ENCODE measurements around the gene PAM. TPM values are rescaled to one million over a fixed set of nuclear protein-coding genes. Genes with fewer than 3 reads are reported as not detected.

PAM gene
- total RNA-seq, 4 donors from 2014 or later = 41.5 to 92.8 (median 48.2) TPM

DNA sequence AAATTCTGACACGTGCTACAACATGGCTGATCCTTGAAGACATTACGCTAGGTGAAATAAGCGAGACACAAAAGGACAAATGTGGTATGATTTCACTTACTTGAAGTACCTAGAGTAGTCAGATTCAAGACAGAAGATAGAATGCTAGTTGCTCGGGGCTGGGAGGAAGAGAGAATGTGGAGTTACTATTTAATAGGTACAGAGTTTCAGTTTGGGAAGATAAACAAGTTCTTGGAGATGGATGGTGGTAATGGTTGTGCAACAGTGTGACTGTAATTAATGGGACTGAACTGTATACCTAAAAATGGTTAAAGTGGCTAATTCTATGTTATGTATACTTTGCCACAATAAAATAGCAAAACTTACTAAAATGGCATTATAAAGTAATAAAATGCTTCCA lies 34.4 kb downstream of the PAM start:
- H3K9me3 ChIP-seq = no peaks in the 10 kb centered on the region
- H3K36me3 ChIP-seq = no peaks in the 10 kb centered on the region
- 95% methylated on average over 4 of the region's 4 CpGs for WGBS
- TF ChIP-seq POLR2AphosphoS5 (IDR thresholded peaks at IDR 0.05) (no peak), POLR2A (IDR thresholded peaks at IDR 0.05) (no peak), EP300 (IDR thresholded peaks at IDR 0.05) (no peak), CTCF (IDR thresholded peaks at IDR 0.05) (no peak)
- H3K4me3 ChIP-seq = no peak overlapping the region
- no peak for DNase-seq (ENCODE audit: low spot score in 2 of 2)
- H3K27me3 ChIP-seq = no peaks in the 10 kb centered on the region
- no peaks in the 10 kb centered on the region for H3K4me1 ChIP-seq
- no peak overlapping the region for H3K27ac ChIP-seq

DNA sequence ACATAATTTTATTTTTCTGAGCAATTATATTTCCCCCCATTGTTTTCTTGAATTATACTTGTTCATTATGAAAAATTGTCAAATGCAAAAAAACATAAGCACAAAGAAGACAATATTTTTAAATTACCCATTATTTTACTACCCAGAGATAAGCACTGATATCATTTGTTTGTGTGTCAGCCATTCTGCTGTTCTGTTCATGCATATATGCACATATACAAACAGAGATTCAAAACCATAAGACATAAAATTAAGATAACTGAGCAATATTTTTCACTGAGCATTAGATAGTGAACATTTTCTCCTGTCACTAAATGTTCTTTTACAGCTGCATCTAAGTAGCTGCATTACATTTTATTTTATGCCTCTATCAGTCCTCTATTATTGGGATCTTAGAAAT lies 35.6 kb downstream of the PAM start:
- TF ChIP-seq POLR2A (IDR thresholded peaks at IDR 0.05) (no peak), POLR2AphosphoS5 (IDR thresholded peaks at IDR 0.05) (no peak), CTCF (IDR thresholded peaks at IDR 0.05) (no peak), EP300 (IDR thresholded peaks at IDR 0.05) (no peak)
- Histone ChIP-seq H3K4me1 (peaks cover under 1% of the 10 kb centered on the region), H3K4me3 (no peak overlapping the region), H3K36me3 (no peaks in the 10 kb centered on the region), H3K9me3 (no peaks in the 10 kb centered on the region), H3K27me3 (no peaks in the 10 kb centered on the region), H3K27ac (no peak overlapping the region)
- no peak for DNase-seq (ENCODE audit: low spot score in 2 of 2)

GRCh38 chr5:102792705-102793104 lies 37.6 kb downstream of the PAM start:
- no peaks in the 10 kb centered on the region for H3K9me3 ChIP-seq
- DNase-seq (ENCODE audit: low spot score in 2 of 2) = no peak
- no peak overlapping the region for H3K4me3 ChIP-seq
- WGBS = 89% methylated on average over 1 of the region's 1 CpG
- H3K4me1 ChIP-seq = peaks cover 12% of the 10 kb centered on the region
- H3K27ac ChIP-seq = no peak overlapping the region
- H3K36me3 ChIP-seq = no peaks in the 10 kb centered on the region
- TF ChIP-seq POLR2AphosphoS5 (IDR thresholded peaks at IDR 0.05) (no peak), EP300 (IDR thresholded peaks at IDR 0.05) (no peak), CTCF (IDR thresholded peaks at IDR 0.05) (no peak), POLR2A (IDR thresholded peaks at IDR 0.05) (no peak)
- no peaks in the 10 kb centered on the region for H3K27me3 ChIP-seq

DNA sequence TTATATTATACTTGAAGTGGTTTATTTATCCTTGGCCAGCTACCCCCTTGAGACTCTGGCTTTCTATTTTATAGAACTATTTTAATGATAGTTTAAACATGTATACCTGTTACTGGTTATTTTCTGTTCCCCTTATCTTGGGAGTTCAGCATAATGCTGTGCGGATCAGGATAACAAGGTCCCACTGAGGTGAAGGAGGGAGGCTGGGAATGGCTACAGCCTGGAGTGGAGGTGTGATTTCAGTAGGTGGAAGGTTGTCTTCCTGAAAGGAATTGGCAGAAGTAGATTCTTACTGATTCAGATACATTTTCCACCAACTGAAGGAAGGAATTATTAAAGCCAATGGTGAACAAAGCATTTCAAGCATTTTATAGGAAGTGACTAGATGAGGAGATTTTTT lies 38.9 kb downstream of the PAM start:
- H3K4me1 ChIP-seq = peaks cover 12% of the 10 kb centered on the region
- 100% methylated on average over 1 of the region's 1 CpG for WGBS
- no peaks in the 10 kb centered on the region for H3K36me3 ChIP-seq

GRCh38 chr5:102794677-102795331 lies 39.7 kb downstream of the PAM start:
- Histone ChIP-seq H3K36me3 (no peaks in the 10 kb centered on the region), H3K4me1 (peaks cover 12% of the 10 kb centered on the region), H3K9me3 (no peaks in the 10 kb centered on the region), H3K27me3 (no peaks in the 10 kb centered on the region), H3K27ac (no peak overlapping the region), H3K4me3 (no peak overlapping the region)
- DNase-seq (ENCODE audit: low spot score in 2 of 2) = no peak
- 78% methylated on average over 3 of the region's 3 CpGs for WGBS
- TF ChIP-seq POLR2A (IDR thresholded peaks at IDR 0.05) (no peak), EP300 (IDR thresholded peaks at IDR 0.05) (no peak), CTCF (IDR thresholded peaks at IDR 0.05) (no peak), POLR2AphosphoS5 (IDR thresholded peaks at IDR 0.05) (no peak)

More for the DNA sequence above, 38.9 kb downstream of the PAM start:
- no peak for DNase-seq (ENCODE audit: low spot score in 2 of 2)
- H3K9me3 ChIP-seq = no peaks in the 10 kb centered on the region
- no peak overlapping the region for H3K4me3 ChIP-seq
- TF ChIP-seq POLR2AphosphoS5 (IDR thresholded peaks at IDR 0.05) = no peak
- no peak for TF ChIP-seq EP300 (IDR thresholded peaks at IDR 0.05)
- no peak for TF ChIP-seq POLR2A (IDR thresholded peaks at IDR 0.05)
- no peak for TF ChIP-seq CTCF (IDR thresholded peaks at IDR 0.05)
- H3K27ac ChIP-seq = no peak overlapping the region
- no peaks in the 10 kb centered on the region for H3K27me3 ChIP-seq
